D341Med (cell line): ENCODE measurements around the gene HDGFL2.

Source experiments
- DNase-seq: peaks from one replicate; pipeline ENCODE4 v3.0.0; 2012; ENCODE audit warnings: low spot score

The HDGFL2 gene

DNA sequence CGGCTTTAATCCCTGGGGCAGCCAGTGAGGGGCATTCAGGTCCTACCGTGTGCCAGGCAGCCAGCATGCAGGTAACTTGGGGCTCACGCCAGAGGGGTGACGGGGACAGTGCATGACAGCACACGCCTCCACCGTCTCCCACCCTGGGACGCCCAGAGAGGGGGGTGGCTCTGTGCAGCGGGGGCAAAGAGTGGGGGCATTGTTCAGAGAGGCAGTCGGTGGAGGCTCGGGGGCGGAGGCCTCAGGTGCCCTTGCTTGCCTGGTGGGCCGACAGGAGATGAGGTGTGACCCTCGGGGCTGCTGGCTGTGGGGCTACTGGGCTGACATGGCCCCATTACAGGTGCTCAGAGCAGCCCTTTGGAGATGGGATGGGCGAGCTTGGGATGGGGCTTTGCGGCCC lies 27.8 kb downstream of the HDGFL2 start:
- DNase-seq = no peak

DNA sequence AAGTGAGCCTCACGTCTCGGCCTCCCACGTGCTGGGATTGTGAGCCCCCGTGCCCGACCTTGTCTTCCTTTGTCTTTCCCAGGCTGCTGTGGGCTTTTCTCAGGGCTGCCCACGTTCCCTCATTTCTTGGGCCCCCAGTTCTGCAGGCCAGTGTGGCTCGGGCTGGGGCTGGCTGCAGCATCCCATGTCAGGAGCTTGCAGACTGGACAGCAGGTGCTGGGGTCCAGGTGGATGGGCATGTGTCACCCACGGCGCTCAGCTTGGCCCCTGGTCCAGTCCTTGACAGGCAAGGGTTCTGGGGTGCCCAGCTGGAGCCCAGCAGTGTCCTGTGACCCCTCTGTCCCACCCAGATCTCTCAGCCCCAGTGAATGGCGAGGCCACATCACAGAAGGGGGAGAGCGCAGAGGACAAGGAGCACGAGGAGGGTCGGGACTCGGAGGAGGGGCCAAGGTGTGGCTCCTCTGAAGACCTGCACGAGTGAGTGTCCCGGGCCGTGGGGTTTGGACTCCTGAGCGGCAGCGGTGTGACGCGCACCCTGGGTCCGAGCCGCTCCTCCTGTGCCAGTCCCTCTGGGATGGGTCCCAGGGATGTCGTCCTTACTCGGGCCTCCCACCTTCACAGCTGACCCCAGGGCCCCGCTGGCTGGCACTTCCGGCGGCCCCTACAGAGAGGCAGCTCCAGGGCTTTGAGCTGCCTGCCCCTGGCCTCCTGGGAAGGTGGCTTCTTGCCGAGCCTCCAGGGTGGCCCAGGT lies 28.9 kb downstream of the HDGFL2 start:
- DNase-seq = no peak

GRCh38 chr19:4501691-4502090 lies 29.6 kb downstream of the HDGFL2 start:
- DNase-seq = no peak

DNA sequence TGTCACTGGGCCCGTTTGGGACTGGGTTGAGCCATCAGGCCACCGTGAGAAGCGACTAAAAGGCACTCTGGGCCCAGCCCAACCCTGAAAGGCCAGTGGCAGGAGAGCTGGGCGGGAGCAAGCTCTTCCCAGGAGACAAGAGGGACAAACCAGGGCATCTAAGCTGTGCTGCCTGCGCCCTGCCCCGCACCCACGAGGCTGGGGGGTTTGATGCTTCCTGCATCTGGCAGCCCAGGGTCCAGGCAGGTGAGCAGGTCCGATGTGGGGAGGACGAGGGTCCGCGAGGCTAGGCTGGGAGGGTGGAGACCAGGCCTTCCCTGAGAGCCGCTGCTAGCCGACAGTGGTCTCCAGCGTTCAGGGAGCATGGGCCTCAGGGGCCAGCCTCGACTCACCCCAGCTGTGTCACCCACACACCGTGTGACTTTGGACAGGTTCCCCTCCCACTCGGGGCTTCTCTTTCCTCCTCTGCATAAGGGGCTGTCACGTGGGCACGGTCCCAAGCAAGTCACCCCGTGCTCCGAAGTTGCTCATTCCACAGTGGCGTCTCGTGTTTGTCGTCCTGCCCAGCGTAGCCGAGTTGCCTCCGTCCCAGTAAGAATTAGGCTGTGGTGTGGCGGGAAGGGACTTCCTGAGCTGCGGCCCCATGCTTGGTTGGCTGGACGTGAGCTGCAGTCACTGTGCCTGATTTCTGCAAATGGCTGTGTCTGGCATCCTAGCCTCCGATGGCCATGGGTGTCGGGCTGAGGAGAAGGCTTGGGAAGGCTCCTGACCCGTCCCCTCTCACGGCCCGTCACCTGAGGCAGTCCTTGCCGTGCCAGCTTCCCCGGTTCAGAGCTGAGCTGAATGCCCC lies 30.4 kb downstream of the HDGFL2 start:
- no peak for DNase-seq

GRCh38 chr19:4503132-4503824 lies 31.2 kb downstream of the HDGFL2 start:
- peak; percentile 82 for DNase-seq

DNA sequence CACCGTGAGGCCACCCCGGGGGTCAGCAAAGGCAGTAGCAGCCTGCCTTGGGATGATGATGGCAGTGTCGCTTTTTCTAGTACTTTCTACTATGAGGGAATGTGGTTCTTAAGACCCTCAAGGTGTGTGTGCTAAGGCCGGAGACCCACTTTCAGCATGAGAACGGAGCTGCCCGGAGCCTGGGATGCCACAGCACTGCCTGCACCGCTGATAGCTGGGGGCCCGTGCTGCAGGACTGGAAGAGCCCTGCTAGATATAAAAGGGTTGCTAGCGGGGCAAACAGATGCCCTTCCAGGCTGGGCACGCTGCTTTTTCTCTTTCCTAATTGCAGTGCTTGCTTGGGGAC lies 31.7 kb downstream of the HDGFL2 start:
- no peak for DNase-seq

DNA sequence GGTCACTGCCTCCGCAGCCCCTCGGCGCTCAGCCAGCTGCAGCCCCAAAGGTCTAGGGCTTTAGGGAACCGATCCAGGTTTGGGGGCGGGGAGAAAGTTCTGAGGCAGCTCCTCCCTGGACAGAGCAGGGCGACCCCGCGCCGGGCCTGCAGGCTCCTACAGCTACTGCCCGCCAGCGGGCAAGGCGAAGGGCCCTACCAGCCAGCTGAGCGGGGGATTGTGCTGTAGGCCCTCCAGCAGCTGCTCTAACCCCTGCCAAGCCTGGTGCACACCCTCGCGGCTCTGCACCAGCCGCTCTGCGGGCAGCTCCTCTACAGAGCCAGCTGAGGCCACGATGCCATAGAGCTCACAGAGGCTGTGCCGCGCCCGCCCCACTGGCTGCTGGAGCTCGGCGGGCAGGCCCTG lies 32.2 kb downstream of the HDGFL2 start:
- no peak for DNase-seq

- DNase-seq = no peak
These were observed 32.9 kb downstream of the HDGFL2 start for GRCh38 chr19:4504891-4505569.

GRCh38 chr19:4505570-4506448 lies 33.7 kb downstream of the HDGFL2 start:
- no peak for DNase-seq

DNA sequence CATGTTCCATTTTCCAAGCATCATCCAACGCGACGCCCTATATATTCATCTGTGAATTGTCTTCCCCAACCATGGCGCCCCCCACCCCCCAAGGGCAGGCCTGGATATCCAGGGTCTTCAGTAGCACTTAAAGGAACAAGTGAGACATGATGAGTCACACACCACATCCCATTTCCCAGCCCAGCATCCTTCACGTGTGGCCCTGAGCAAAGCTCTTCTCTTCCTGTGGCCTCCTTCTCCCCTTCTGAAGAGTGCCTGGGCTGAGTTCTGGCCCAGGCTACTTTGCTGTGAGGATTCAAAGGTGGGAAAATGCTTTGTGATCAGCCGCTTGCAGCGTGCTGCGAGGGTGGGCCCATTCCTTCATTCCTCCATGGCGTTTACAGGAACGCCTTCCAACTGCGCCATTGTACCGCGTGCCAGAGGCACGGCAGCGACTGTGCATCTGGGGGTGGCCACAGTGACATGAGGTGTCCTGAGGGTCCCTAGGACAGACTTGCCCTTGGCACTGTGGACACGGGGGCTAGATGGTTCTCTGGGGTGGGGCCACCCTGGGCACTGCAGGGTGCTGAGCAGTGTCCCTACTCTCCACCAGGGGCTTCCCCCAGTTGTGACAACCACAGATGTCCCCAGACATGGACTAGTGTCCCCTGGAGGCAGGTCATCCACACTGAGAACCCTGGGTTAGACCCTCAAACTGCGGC lies 34.5 kb downstream of the HDGFL2 start:
- DNase-seq = no peak

- DNase-seq = no peak
These were observed 35.0 kb downstream of the HDGFL2 start for GRCh38 chr19:4507150-4507452.

DNA sequence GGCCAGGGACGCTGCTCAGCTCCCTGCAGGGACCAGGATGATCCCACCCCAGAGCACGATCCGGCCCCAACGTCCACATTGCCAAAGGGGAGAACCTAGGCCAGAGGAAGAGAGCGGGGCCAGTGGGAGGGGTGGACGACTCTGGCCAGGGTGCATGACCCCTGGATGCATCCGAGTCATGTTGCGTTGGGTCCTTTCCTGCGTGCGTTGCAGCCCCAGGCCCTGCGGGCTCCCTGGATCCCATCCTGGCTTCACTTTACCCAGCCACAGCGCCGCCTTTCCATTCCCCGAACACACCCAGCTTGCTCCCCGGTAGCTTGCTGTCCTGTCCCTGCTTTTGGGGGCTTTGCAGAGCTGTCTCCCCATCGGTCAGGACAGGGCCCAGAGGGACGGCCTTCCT lies 35.7 kb downstream of the HDGFL2 start:
- DNase-seq = no peak

- no peak for DNase-seq
These were observed 36.6 kb downstream of the HDGFL2 start for GRCh38 chr19:4508698-4509097.

DNA sequence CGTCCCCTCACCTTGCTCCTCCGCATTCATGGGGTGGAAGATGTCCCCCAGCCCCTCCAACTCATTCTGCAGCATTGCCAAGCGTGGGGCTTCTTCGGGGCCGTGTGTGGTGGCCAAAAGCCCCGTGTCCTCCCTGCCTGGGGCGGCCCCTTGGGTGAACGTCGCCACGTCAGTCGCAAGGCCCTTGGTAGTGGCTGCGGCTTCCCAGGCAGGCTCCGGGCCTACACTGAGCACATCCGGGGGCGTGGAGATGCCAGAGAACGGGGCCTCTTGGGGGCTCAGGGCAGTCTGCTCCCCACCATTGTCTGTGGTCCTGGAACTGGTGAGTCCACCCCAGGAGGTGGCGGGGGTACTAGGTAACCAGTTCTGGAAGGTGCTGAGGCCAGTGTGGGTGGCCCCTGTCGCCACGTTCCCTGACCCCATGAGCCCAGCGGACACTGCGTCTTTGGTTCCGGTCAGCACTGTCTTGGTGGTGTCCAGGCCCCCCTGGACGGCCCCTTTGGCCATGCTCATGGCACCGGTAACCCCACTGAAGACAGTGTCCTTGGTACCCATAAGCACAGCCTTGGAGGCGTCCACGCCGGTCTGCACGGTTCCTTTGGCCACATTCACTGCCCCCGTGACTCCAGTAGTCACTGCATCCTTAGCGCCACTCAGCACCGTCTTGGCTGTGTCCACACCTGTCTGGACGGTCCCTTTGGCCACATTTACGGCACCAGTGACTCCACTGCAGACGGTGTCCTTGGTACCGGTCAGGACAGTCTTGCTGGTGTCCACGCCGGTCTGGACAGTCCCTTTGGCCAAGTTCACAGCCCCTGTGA lies 38.5 kb downstream of the HDGFL2 start:
- DNase-seq = no peak

DNA sequence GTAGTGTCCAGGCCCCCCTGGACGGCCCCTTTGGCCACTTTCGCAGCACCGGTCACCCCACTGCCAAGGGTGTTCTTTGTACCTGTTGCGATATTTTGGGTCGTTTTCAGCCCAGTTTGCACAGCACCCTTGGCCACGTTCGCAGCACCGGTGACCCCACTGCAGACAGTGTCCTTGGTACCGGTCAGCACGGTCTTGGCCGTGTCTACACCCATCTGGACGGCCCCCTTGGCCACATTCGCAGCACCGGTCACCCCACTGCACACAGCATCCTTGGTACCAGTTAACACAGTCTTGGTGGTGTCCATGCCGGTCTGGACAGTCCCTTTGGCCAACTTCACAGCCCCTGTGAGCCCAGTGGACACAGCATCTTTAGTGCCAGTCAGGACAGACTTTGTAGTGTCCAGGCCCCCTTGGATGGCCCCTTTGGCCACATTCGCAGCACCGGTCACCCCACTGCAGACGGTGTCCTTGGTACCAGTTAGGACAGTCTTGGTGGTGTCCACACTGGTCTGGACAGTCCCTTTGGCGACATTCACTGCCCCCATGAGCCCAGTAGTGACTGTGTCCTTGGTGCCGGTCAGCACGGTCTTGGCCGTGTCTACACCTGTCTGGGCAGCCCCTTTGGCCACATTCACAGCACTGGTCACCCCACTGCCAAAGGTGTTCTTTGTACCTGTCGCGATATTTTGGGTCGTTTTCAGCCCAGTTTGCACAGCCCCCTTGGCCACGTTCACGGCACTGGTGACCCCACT lies 39.4 kb downstream of the HDGFL2 start:
- DNase-seq = no peak

GRCh38 chr19:4512070-4512469 lies 40.0 kb downstream of the HDGFL2 start:
- DNase-seq = no peak

DNA sequence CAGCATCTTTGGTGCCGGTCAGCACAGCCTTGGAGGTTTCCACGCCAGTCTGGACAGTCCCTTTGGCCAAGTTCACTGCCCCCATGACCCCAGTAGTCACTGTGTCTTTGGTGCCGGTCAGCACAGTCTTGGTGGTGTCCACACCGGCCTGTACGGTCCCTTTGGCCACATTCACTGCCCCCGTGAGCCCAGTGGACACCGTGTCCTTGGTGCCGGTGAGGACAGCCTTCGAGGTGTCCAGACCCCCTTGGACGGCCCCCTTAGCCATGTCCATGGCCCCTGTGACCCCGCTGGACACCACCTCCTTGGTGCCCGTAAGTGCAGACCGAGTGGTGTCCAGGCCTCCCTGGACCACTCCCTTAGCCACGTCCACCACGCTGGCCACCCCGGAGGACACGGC lies 41.2 kb downstream of the HDGFL2 start:
- DNase-seq = no peak

GRCh38 chr19:4515732-4516131 lies 43.6 kb downstream of the HDGFL2 start:
- no peak for DNase-seq

DNA sequence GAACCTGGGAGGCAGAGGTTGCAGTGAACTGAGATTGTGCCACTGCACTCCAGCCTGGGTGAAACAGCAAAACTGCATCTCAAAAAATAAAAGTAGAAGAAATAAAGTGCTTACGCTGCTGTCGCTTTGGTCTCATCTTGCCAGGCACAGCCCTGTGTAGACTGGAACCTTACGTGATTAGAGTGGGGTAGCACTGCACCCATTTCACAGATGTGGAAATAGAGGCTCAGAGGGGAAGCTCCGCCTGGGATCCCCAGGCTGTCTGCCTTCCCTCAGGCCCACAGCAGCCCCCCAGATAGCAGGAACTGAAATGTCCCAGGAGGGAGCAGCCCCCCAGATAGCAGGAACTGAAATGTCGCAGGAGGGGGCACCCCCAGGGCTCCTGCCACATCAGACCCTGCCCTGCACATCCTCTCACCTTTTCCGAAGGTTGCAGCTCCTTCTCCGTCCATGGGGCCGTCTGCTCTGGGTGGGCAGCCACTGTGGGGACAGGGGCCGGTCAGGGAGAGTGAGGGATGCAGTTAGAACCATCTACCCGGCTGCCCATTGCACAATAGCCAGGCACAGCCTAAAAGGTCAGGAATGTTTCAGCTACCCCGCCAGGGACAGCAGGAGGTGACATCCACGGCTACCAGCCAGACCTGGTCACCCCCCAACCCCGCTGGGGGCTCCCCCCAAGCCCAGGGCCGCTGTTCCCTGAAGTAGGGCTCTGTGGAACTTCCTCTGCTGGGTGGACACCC lies 44.3 kb downstream of the HDGFL2 start:
- no peak for DNase-seq
